ENCODE measurements around the gene ANXA11. TPM values are rescaled to one million over a fixed set of nuclear protein-coding genes. Genes with fewer than 3 reads are reported as not detected.

ANXA11 gene
- total and polyA plus RNA-seq, 7 donors: 63.2 to 323 (median 109) TPM

DNA sequence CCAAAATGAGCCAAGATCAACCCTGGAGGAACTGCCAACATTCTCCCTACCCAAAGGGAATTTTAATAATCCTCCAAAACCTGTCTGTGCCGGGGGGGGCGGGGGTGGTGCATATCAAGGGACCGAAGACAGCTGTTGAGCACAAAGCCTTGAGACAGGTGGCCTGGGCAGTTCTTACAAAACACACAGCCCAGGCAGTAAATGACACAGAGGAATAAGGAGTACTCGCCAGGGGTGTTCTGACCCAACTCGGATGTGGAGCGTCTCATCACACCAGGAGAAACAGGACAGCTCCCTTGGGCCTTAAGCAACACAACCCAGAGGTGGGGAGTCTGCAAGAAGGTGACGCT is 37.2 kb downstream of the ANXA11 start:
- WGBS, 2 donors: 85 to 92% methylated on average over 7 of the region's 7 CpGs
- Histone ChIP-seq H3K27ac (peak overlapping the region in 3 of 4 donors; percentile 42 to 69 (median 50)), H3K4me1 (peaks cover 0 to 59% (median 42%) of the 10 kb centered on the region in 4 donors), H3K4me3 (no peak overlapping the region), H3K36me3 (peaks cover 0 to 81% (median 33%) of the 10 kb centered on the region in 4 donors), H3K27me3 (no peaks in the 10 kb centered on the region), H3K9me3 (no peaks in the 10 kb centered on the region)
- intact Hi-C loops (cut with DNase I): no loop called here
- peak; percentile 69 for DNase-seq
- TF ChIP-seq EP300 (IDR thresholded peaks at IDR 0.05) (no peak), POLR2A (IDR thresholded peaks at IDR 0.05) (no peak), POLR2AphosphoS5 (IDR thresholded peaks at IDR 0.05) (no peak)
- TF ChIP-seq, protein P1, sequence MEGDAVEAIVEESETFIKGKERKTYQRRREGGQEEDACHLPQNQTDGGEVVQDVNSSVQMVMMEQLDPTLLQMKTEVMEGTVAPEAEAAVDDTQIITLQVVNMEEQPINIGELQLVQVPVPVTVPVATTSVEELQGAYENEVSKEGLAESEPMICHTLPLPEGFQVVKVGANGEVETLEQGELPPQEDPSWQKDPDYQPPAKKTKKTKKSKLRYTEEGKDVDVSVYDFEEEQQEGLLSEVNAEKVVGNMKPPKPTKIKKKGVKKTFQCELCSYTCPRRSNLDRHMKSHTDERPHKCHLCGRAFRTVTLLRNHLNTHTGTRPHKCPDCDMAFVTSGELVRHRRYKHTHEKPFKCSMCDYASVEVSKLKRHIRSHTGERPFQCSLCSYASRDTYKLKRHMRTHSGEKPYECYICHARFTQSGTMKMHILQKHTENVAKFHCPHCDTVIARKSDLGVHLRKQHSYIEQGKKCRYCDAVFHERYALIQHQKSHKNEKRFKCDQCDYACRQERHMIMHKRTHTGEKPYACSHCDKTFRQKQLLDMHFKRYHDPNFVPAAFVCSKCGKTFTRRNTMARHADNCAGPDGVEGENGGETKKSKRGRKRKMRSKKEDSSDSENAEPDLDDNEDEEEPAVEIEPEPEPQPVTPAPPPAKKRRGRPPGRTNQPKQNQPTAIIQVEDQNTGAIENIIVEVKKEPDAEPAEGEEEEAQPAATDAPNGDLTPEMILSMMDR (IDR thresholded peaks at IDR 0.05): no peak

DNA sequence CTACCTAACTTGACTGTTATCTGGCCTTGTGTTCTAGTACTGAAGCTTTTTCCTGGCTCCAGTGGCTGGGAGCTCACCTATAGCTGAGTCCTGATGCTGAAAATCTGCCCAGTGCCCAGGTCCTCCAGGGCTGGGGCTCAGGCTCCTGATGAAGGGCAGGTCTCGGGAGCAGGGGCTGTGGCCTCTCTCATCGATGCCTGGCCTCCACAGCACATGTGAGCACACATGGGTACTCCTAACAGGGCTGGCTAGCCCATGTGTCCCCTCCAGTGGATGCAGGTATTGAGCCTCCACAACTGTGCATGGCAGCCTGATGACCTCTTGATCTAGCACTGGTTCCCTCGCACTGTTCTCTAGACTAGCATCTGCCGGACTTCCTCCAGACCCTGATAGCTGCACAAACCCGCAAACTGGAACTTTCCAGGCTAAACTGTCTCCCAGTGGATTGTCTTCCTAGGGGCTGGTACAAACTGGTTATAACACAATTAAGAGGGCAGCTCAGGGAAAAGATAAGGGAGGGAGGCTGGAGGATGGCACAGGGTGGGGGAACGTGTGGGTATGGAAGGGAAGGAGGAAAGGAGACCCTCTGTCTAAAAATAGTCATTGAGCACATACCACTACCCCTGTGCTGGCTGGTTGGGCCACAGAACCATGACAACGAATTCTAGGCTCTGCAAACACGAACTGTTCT is 37.7 kb downstream of the ANXA11 start:
- Histone ChIP-seq H3K27me3 (no peaks in the 10 kb centered on the region), H3K27ac (peak overlapping the region in 3 of 4 donors; percentile 42 to 69 (median 50)), H3K4me3 (no peak overlapping the region), H3K9me3 (no peaks in the 10 kb centered on the region), H3K4me1 (peaks cover 0 to 54% (median 40%) of the 10 kb centered on the region in 4 donors), H3K36me3 (peaks cover 0 to 81% (median 36%) of the 10 kb centered on the region in 4 donors)
- intact Hi-C loops (cut with DNase I): no loop called here
- TF ChIP-seq, protein P1 (IDR thresholded peaks at IDR 0.05): no peak
- no peak for TF ChIP-seq EP300 (IDR thresholded peaks at IDR 0.05)
- no peak for TF ChIP-seq POLR2AphosphoS5 (IDR thresholded peaks at IDR 0.05)
- 85 to 88% methylated on average over 8 of the region's 8 CpGs for WGBS, 2 donors
- peak; percentile 63 for DNase-seq

DNA sequence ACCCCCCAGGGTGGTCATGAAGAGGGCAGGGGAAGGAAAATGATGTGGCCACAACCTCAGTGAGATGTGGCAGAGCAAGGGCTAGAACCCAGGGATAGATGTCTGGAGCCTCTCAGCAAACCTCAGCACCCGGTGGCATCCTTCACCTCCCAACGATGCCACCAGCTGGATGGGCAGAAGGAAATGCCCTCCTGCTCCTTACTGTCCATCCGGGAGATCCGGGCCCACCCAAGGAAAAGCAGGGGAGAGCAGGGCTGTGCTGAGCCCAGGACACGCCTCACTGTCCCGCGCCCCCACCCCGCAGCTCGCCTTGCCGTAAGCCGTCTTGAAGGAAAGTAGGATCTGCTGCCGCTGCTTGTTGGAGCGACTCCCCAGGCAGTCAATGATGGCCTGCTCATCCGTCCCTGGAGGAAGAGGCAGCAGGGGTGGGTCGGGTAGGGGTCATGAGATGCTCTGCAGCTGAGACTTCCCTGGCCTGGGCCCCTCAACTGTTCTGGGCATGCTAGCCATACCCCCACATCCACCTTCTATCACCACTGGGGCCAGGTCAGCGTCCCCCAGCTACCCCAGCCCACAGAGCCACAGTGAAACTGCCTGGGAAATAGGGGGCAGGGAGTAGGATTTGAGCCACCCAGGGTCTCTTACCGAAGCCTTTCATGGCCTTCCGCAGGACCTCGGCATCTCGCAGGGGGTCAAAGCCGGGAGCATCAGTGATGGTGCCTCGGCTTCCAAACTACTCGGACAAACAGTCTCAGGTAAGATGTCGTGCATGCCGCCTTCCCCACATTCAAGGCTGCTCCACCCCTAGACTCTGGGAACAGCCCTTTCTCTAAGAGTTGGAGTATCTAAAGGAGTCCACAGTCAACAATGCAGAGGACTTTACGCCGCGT is 38.5 kb downstream of the ANXA11 start:
- Histone ChIP-seq H3K27ac (peak overlapping the region in 3 of 4 donors; percentile 42 to 69 (median 50)), H3K27me3 (no peaks in the 10 kb centered on the region), H3K4me1 (peaks cover 0 to 54% (median 38%) of the 10 kb centered on the region in 4 donors), H3K4me3 (no peak overlapping the region), H3K9me3 (no peaks in the 10 kb centered on the region), H3K36me3 (peaks cover 0 to 81% (median 40%) of the 10 kb centered on the region in 4 donors)
- DNase-seq: peak; percentile 63
- WGBS, 2 donors: 92 to 96% methylated on average over 28 of the region's 28 CpGs
- no peak for TF ChIP-seq POLR2A (IDR thresholded peaks at IDR 0.05)
- TF ChIP-seq POLR2AphosphoS5 (IDR thresholded peaks at IDR 0.05): no peak
- TF ChIP-seq, protein P1 (IDR thresholded peaks at IDR 0.05): no peak
- no peak for TF ChIP-seq EP300 (IDR thresholded peaks at IDR 0.05)
- intact Hi-C loops (cut with DNase I): no loop called here

DNA sequence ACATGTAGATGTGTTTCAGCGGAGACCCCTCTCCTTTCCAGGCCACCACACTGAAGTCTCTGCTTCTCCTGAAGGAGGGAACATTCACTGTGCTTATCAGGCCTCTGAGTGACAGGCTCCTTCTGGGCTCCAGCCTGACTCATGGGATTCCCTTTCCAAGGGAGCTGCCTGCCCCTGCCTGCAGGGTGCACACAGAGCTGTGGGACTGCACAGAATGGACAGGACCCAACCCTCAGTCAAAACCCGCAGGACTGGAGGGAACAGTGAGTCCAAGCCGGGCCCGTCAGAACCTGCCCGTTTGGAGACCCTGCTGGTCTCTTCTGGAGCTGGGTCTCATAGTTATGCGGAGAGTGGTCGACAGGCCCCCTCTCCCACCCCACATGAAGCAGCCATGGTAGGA is 40.2 kb downstream of the ANXA11 start:
- TF ChIP-seq POLR2A (IDR thresholded peaks at IDR 0.05) (no peak), EP300 (IDR thresholded peaks at IDR 0.05) (no peak), POLR2AphosphoS5 (IDR thresholded peaks at IDR 0.05) (no peak)
- TF ChIP-seq, protein P1 (IDR thresholded peaks at IDR 0.05): no peak
- Histone ChIP-seq H3K4me1 (peaks cover 0 to 54% (median 38%) of the 10 kb centered on the region in 4 donors), H3K4me3 (no peak overlapping the region), H3K27me3 (no peaks in the 10 kb centered on the region), H3K9me3 (no peaks in the 10 kb centered on the region), H3K27ac (peak overlapping the region in 3 of 4 donors; percentile 23 to 69 (median 35)), H3K36me3 (peaks cover 0 to 76% (median 37%) of the 10 kb centered on the region in 4 donors)
- peak; percentile 59 for DNase-seq
- 91 to 95% methylated on average over 7 of the region's 7 CpGs for WGBS, 2 donors
- intact Hi-C loops (cut with DNase I): no loop called here
